K562 (cell line): ENCODE results near the gene BHLHE23. TPM values are rescaled to one million over a fixed set of nuclear protein-coding genes. Genes with fewer than 3 reads are reported as not detected.
A peak's percentile ranks its signal among the peaks of the same experiment; 100 is the strongest.

Source experiments
- ATAC-seq: fragments of 200-7000 bp; cut with Tn5 transposase; 3 replicates; pipeline ENCODE4 v1.9.1; 2020; ENCODE audit warnings: moderate library complexity
- BruUV-seq: library from RNA; stranded (reverse); fragments of 400-500 nt; replicated peaks from 2 replicates; lab custom pipeline; 2021; lab: Mats Ljungman, UMichigan
- CTCF ChIA-PET: fragments of 300-600 bp; formaldehyde crosslinking; extraction: SDS; loops from one replicate; lab custom pipeline; 2021; ENCODE audit warnings: low intra/inter-chr PET ratio; lab: Yijun Ruan, JAX
- POLR2A ChIA-PET: fragments of 300-600, 350-650 bp; sonication (Branson Sonifier 250); formaldehyde crosslinking; extraction: SDS; loops from one replicate; lab custom pipeline; 2021; ENCODE audit warnings: antibody characterized with exemption, inconsistent platforms; lab: Yijun Ruan, JAX
- DNase-seq, 4 experiments: peaks; one replicate each; pipeline versions ENCODE4 v3.0.0 to v3.0.0-alpha.2; 2011 to 2018; ENCODE audit warnings: low spot score in 3 of 4, mixed read lengths in 3 of 4; ENCODE audit errors: extremely low read depth in 1 of 4
- FAIRE-seq: peaks from 2 replicates; lab custom pipeline; 2011; peaks lifted over from hg19 to GRCh38; lab: Jason Lieb, UNC
- H2AFZ ChIP-seq: 2 replicates; pipeline ENCODE4 v1.6.0; 2011; ENCODE audit warnings: low read depth, low read length, control low read depth, inconsistent platforms
- H3K27ac ChIP-seq: fragments of 200-600 bp; 3 replicates; pipeline ENCODE4 v1.8.0; 2011; ENCODE audit warnings: low read depth, mild to moderate bottlenecking, control low read depth, inconsistent platforms, low read length, moderate library complexity, mixed read lengths; ENCODE audit errors: extremely low read depth
- H3K27me3 ChIP-seq, 2 experiments: fragments of 300-600 bp in 1 of 2; 2 replicates in 1 of 2; 3 replicates in 1 of 2; pipeline versions ENCODE4 v1.6.0 to v1.8.0; 2011; ENCODE audit warnings: inconsistent platforms in 2 of 2, low read length in 2 of 2, mild to moderate bottlenecking in 1 of 2, mixed read lengths in 1 of 2, moderate library complexity in 1 of 2; ENCODE audit not compliant: control insufficient read depth in 2 of 2, insufficient read depth in 2 of 2
- H3K36me3 ChIP-seq: fragments of 300-600 bp; 3 replicates; pipeline ENCODE4 v1.8.0; 2011; ENCODE audit warnings: mild to moderate bottlenecking, low read length, inconsistent platforms; ENCODE audit not compliant: control insufficient read depth, insufficient read depth
- H3K4me1 ChIP-seq, 2 experiments: fragments of 200-600 bp in 1 of 2; replicated peaks in 1 of 2; 2 replicates in 1 of 2; 3 replicates in 1 of 2; pipeline versions ENCODE4 v1.5.1 to v1.8.0; 2011; ENCODE audit warnings: inconsistent platforms in 2 of 2, low read length in 2 of 2, mild to moderate bottlenecking in 1 of 2, mixed read lengths in 1 of 2, moderate library complexity in 1 of 2; ENCODE audit not compliant: control insufficient read depth in 2 of 2, insufficient read depth in 2 of 2
- H3K4me2 ChIP-seq: 2 replicates; pipeline ENCODE4 v1.6.1; 2011; ENCODE audit warnings: low read length, control low read depth, inconsistent platforms, mixed read lengths; ENCODE audit not compliant: insufficient read depth
- H3K4me3 ChIP-seq: fragments of 200-600 bp; sonication (generic), shearing (Covaris generic); 2 replicates; pipeline ENCODE4 v1.5.1; 2016; ENCODE audit warnings: control low read depth, inconsistent platforms
- H3K79me2 ChIP-seq: fragments of 200-600 bp; 3 replicates; pipeline ENCODE4 v1.8.0; 2011; ENCODE audit warnings: low read length, inconsistent platforms; ENCODE audit not compliant: control insufficient read depth, insufficient read depth
- H3K9ac ChIP-seq, 2 experiments: 2 replicates each; pipeline versions ENCODE4 v1.6.0 to v1.6.1; 2011; ENCODE audit warnings: low read depth in 2 of 2, low read length in 2 of 2, control low read depth in 1 of 2, inconsistent platforms in 1 of 2, mild to moderate bottlenecking in 1 of 2, mixed read lengths in 1 of 2; ENCODE audit not compliant: insufficient read depth in 1 of 2
- H3K9me1 ChIP-seq: one replicate; pipeline ENCODE4 v1.6.0; 2011; ENCODE audit warnings: inconsistent platforms, mild to moderate bottlenecking, low read length, moderate library complexity; ENCODE audit not compliant: control insufficient read depth, insufficient read depth
- H3K9me3 ChIP-seq: replicated peaks from 2 replicates; pipeline ENCODE4 v1.5.1; 2011; ENCODE audit warnings: low read depth, low read length, inconsistent platforms; ENCODE audit not compliant: control insufficient read depth, insufficient read depth
- H4K20me1 ChIP-seq: replicated peaks from 2 replicates; pipeline ENCODE4 v1.6.1; 2011; ENCODE audit warnings: low read length, inconsistent platforms, mixed read lengths; ENCODE audit not compliant: control insufficient read depth, insufficient read depth
- CTCF ChIP-seq, 3 experiments: IDR thresholded peaks in 2 of 3; conservative IDR thresholded peaks in 1 of 3; 2 replicates each; pipeline ENCODE4 v1.5.1; 2011 to 2012; ENCODE audit warnings: low read length in 3 of 3, mild to moderate bottlenecking in 3 of 3, control low read depth in 2 of 3, improper control_type of control experiment in 1 of 3, inconsistent platforms in 1 of 3, low read depth in 1 of 3, mixed read lengths in 1 of 3, moderate library complexity in 1 of 3; ENCODE audit not compliant: insufficient read depth in 2 of 3
- ELF2 ChIP-seq: fragments of 250-450 bp; sonication (Bioruptor Pico); IDR thresholded peaks from 2 replicates; pipeline ENCODE4 v1.5.0; 2021; ENCODE audit warnings: mild to moderate bottlenecking
- FOXM1 ChIP-seq, 2 experiments: fragments of 450-650 bp in 1 of 2; sonication (generic) in 1 of 2; formaldehyde crosslinking in 1 of 2; IDR thresholded peaks; 2 replicates each; pipeline versions ENCODE4 v1.6.1 to v1.9.0; 2017 to 2022; ENCODE audit warnings: low read depth in 2 of 2, mild to moderate bottlenecking in 2 of 2, missing genetic modification reagents in 1 of 2, moderate library complexity in 1 of 2
- HCFC1 ChIP-seq: IDR thresholded peaks from 2 replicates; pipeline ENCODE4 v1.6.1; 2012; ENCODE audit warnings: low read depth, low read length, improper control_type of control experiment
- HDGF ChIP-seq: fragments of 450-650 bp; IDR thresholded peaks from 2 replicates; pipeline ENCODE4 v1.6.1; 2016
- POLR2A ChIP-seq: fragments of 450-650 bp; conservative IDR thresholded peaks from 2 replicates; pipeline ENCODE4 v1.6.1; 2016
- RAD51 ChIP-seq: fragments of 450-650 bp; IDR thresholded peaks from 2 replicates; pipeline ENCODE4 v1.7.1; 2016; ENCODE audit warnings: low read depth, mild to moderate bottlenecking, borderline replicate concordance
- RBM15 ChIP-seq: fragments of 200-400 bp; formaldehyde crosslinking; IDR thresholded peaks from 2 replicates; pipeline ENCODE4 v1.6.1; 2018; ENCODE audit warnings: mild to moderate bottlenecking, low read length, moderate library complexity; ENCODE audit not compliant: insufficient read depth
- RBM17 ChIP-seq: fragments of 200-400 bp; formaldehyde crosslinking; IDR thresholded peaks from 2 replicates; pipeline ENCODE4 v1.6.1; 2017; ENCODE audit warnings: low read depth, mild to moderate bottlenecking, low read length, borderline replicate concordance
- RFX5 ChIP-seq: IDR thresholded peaks from 2 replicates; pipeline ENCODE4 v1.6.1; 2011; ENCODE audit warnings: low read depth, mild to moderate bottlenecking, improper control_type of control experiment, low read length
- SMARCC2 ChIP-seq: fragments of 450-650 bp; IDR thresholded peaks from 2 replicates; pipeline ENCODE4 v1.6.1; 2017; ENCODE audit warnings: antibody characterized with exemption, moderate library complexity, mild to moderate bottlenecking, low read depth
- SNRNP70 ChIP-seq: fragments of 200-400 bp; formaldehyde crosslinking; optimal IDR thresholded peaks from 2 replicates; pipeline ENCODE3; 2017; ENCODE audit warnings: low read depth, low read length
- TGIF2 ChIP-seq: sonication (generic); formaldehyde crosslinking; IDR thresholded peaks from 2 replicates; pipeline ENCODE4 v1.8.1; 2022; ENCODE audit warnings: mild to moderate bottlenecking, missing genetic modification reagents, moderate library complexity
- XRCC5 ChIP-seq: fragments of 200-400 bp; formaldehyde crosslinking; IDR thresholded peaks from 2 replicates; pipeline ENCODE4 v1.6.1; 2017; ENCODE audit warnings: low read depth, mild to moderate bottlenecking, low read length
- ZNF589 ChIP-seq: fragments of 200-800 bp; sonication (Bioruptor generic); IDR thresholded peaks from 2 replicates; pipeline ENCODE4 v1.6.1; 2016; ENCODE audit warnings: low read depth, missing genetic modification characterization, missing compliant biosample characterization
- WGBS: fragments of 100-300 bp; shearing (Covaris generic); methylation state at CpG from one replicate; pipeline ENCODE4 v1.1.6; 2016; ENCODE audit warnings: low coverage, mixed read lengths; ENCODE audit not compliant: insufficient coverage; ENCODE audit errors: missing lambda C conversion rate; 5-methylcytosine and 5-hydroxymethylcytosine counted together
- in situ Hi-C: fragments of 300-500 bp; cut with MboI; formaldehyde crosslinking; loops from 4 replicates; pipeline ENCODE4 v1.15.0; 2018; ENCODE audit warnings: inconsistent platforms, mixed read lengths
- intact Hi-C: fragments of 100-400 bp; cut with micrococcal nuclease; formaldehyde crosslinking; loops from 2 replicates; pipeline ENCODE4 v1.14.2; 2022
- polyA plus RNA-seq, 8 experiments: library from polyadenylated mRNA; depleted of rRNA in 4 of 8; stranded (reverse) in 5 of 8; unstranded in 3 of 8; fragments of >200 nt; fragmentation: Nextera tagmentation in 2 of 8; fragmentation: Illumina TruSeq in 1 of 8; extraction: Ambion mirVana in 2 of 8; extraction: Trizol in 1 of 8; gene quantifications; 2 replicates each; pipeline versions ENCODE4 v1.2.1 to v1.2.3, GENCODE V29; 2011 to 2014; ENCODE audit warnings: inconsistent platforms in 1 of 8, missing spikeins in 1 of 8
- total RNA-seq, 7 experiments: library from RNA; depleted of rRNA in 6 of 7; stranded (reverse); fragments of >200 nt in 6 of 7; fragmentation: Illumina TruSeq in 2 of 7; extraction: Trizol in 2 of 7; gene quantifications; 2 replicates each; pipeline versions ENCODE4 v1.2.1 to v1.2.3, GENCODE V29; 2011 to 2021; ENCODE audit warnings: low replicate concordance in 1 of 7

The BHLHE23 gene
- total and polyA plus RNA-seq, 9 of the 15 experiments (the other 6 are each of a cell fraction or from before 2014, with no cell fraction given): not detected

GRCh38 chr20:62965363-62965771 lies 41.4 kb downstream of the BHLHE23 start:
- peak; percentile 65 for ATAC-seq
- H3K27me3 ChIP-seq: peaks cover 64 to 98% of the 10 kb centered on the region in 2 experiments
- H2AFZ ChIP-seq: no peak overlapping the region
- peaks cover 0 to 48% of the 10 kb centered on the region in 2 experiments; a peak in 2 of 5 replicates for H3K4me1 ChIP-seq
- in situ Hi-C loops: no loop called here
- CTCF ChIA-PET: no interaction called here
- intact Hi-C loops: no loop called here
- TF ChIP-seq HCFC1: no peak
- 0 out of 6 replicates have a peak, but pooled peaks of 1 of the 3 experiments have one; percentile 14 for TF ChIP-seq CTCF (IDR thresholded peaks at IDR 0.05 in 2 of 3, conservative IDR thresholded peaks at IDR 0.05 in 1 of 3; ENCODE audit: insufficient read depth in 2 of 3, low read depth in 1 of 3, low read length in 3 of 3)
- TF ChIP-seq, all 486 proteins: peak for 1
- Histone ChIP-seq H3K79me2 (no peaks in the 10 kb centered on the region), H3K9me1 (no peaks in the 10 kb centered on the region), H3K27ac (no peak overlapping the region), H4K20me1 (peaks cover 5% of the 10 kb centered on the region; the same call in 1 of the 2 replicates), H3K4me3 (no peak overlapping the region), H3K9me3 (no peaks in the 10 kb centered on the region), H3K4me2 (no peak overlapping the region), H3K9ac (0 out of 4 replicates have a peak overlapping the region, but pooled peaks of 1 of the 2 experiments have one; percentile 5), H3K36me3 (no peaks in the 10 kb centered on the region)
- WGBS: 4% methylated on average over 17 of the region's 19 CpGs
- FAIRE-seq (no peak), DNase-seq (peak in 2 of 4 experiments; percentile 48 to 51)
- BruUV-seq: no TSS peak
- POLR2A ChIA-PET: interaction anchor here (0.8 to 1.2 kb wide), 3 partner anchors 8 to 38 kb away, joined by 4 to 6 read pairs (median 5); no protein-coding TSS in a partner anchor

- in situ Hi-C loops (no loop called here), intact Hi-C loops (no loop called here)
- WGBS: 4% methylated on average over 20 of the region's 20 CpGs
- DNase-seq (no peak), FAIRE-seq (no peak), ATAC-seq (no peak)
- Histone ChIP-seq H3K4me3 (no peak overlapping the region), H4K20me1 (peaks cover 12% of the 10 kb centered on the region), H3K27ac (no peak overlapping the region), H3K9me3 (no peaks in the 10 kb centered on the region), H3K9ac (no peak overlapping the region), H2AFZ (no peak overlapping the region), H3K79me2 (no peaks in the 10 kb centered on the region), H3K4me2 (no peak overlapping the region), H3K27me3 (peaks cover 65 to 98% of the 10 kb centered on the region in 2 experiments), H3K4me1 (peaks cover 0 to 47% of the 10 kb centered on the region in 2 experiments; a peak in 2 of 5 replicates), H3K36me3 (no peaks in the 10 kb centered on the region), H3K9me1 (no peaks in the 10 kb centered on the region)
- ChIA-PET POLR2A (interaction anchor here (0.6 to 1.3 kb wide), 6 partner anchors 8 to 220 kb away, joined by 3 to 5 read pairs (median 4); no protein-coding TSS in a partner anchor), CTCF (no interaction called here)
- no TSS peak for BruUV-seq
- TF ChIP-seq TGIF2 (CRISPR knock-in tag) (no peak), HDGF (no peak), ZNF589 (CRISPR knock-in tag) (no peak), RFX5 (no peak), RBM15 (no peak), POLR2A (no peak), RAD51 (no peak), RBM17 (no peak), FOXM1 (IDR thresholded peaks at IDR 0.05; ENCODE audit: low read depth) (no peak), FOXM1 (CRISPR knock-in tag; IDR thresholded peaks at IDR 0.05; ENCODE audit: low read depth) (no peak), SMARCC2 (no peak), XRCC5 (no peak), ELF2 (CRISPR knock-in tag) (no peak), SNRNP70 (no peak)
Observed at GRCh38 chr20:62964700-62965099, 42.1 kb downstream of the BHLHE23 start.
